K562 (cell line): Measurements from ENCODE around the gene SLC7A11. TPM values are rescaled to one million over a fixed set of nuclear protein-coding genes. Genes with fewer than 3 reads are reported as not detected.
A peak's percentile ranks its signal among the peaks of the same experiment; 100 is the strongest.

Source experiments
- BHLHE40 ChIP-seq: IDR thresholded peaks from 2 replicates; pipeline ENCODE4 v1.6.1; 2011; ENCODE audit warnings: low read length, improper control_type of control experiment
- CHD7 ChIP-seq: fragments of 200-600 bp; sonication (generic); IDR thresholded peaks from one replicate; pipeline ENCODE4 v1.6.1; 2012; ENCODE audit warnings: mild to moderate bottlenecking, low read depth, low read length, inconsistent platforms
- DNMT1 ChIP-seq: fragments of 450-650 bp; IDR thresholded peaks from 2 replicates; pipeline ENCODE4 v1.6.1; 2016; ENCODE audit warnings: antibody characterized with exemption, mild to moderate bottlenecking
- E2F6 ChIP-seq, 2 experiments: IDR thresholded peaks; 2 replicates each; pipeline ENCODE4 v1.6.1; 2011; ENCODE audit warnings: borderline replicate concordance in 1 of 2, control low read depth in 1 of 2, low read depth in 1 of 2, low read length in 1 of 2, mild to moderate bottlenecking in 1 of 2, mixed read lengths in 1 of 2, moderate library complexity in 1 of 2; ENCODE audit not compliant: insufficient read depth in 1 of 2, insufficient read length in 1 of 2, poor library complexity in 1 of 2, severe bottlenecking in 1 of 2; ENCODE audit errors: extremely low read depth in 1 of 2
- HIVEP1 ChIP-seq: fragments of 250-450 bp; sonication (Bioruptor Pico); IDR thresholded peaks from 2 replicates; pipeline ENCODE4 v1.4.0; 2020; ENCODE audit warnings: mild to moderate bottlenecking
- IFI16 ChIP-seq: fragments of 250-450 bp; sonication (Bioruptor Pico); IDR thresholded peaks from 2 replicates; pipeline ENCODE4 v2.1.2; 2022; ENCODE audit warnings: mild to moderate bottlenecking, inconsistent platforms
- MAFF ChIP-seq: IDR thresholded peaks from 2 replicates; pipeline ENCODE4 v1.6.1; 2012; ENCODE audit warnings: low read length, improper control_type of control experiment
- MITF ChIP-seq: IDR thresholded peaks from 2 replicates; pipeline ENCODE4 v1.6.1; 2014; ENCODE audit warnings: antibody characterized with exemption
- MTA3 ChIP-seq: fragments of 450-650 bp; formaldehyde crosslinking; IDR thresholded peaks from 2 replicates; pipeline ENCODE4 v1.6.1; 2017; ENCODE audit warnings: mild to moderate bottlenecking, borderline replicate concordance
- SAP30 ChIP-seq: fragments of 200-600 bp; sonication (generic); IDR thresholded peaks from 2 replicates; pipeline ENCODE4 v1.6.1; 2012; ENCODE audit warnings: borderline replicate concordance, low read depth, mild to moderate bottlenecking, moderate library complexity, low read length, control low read depth, inconsistent platforms; ENCODE audit not compliant: insufficient read depth, poor library complexity, severe bottlenecking
- TEAD2 ChIP-seq: fragments of 450-650 bp; IDR thresholded peaks from 2 replicates; pipeline ENCODE4 v1.6.1; 2016; ENCODE audit warnings: missing genetic modification characterization, control low read depth, missing compliant biosample characterization
- YBX1 ChIP-seq: fragments of 450-650 bp; IDR thresholded peaks from 2 replicates; pipeline ENCODE4 v1.7.1; 2016; ENCODE audit warnings: mild to moderate bottlenecking
- ZNF12 ChIP-seq: sonication (generic); formaldehyde crosslinking; IDR thresholded peaks from 2 replicates; pipeline ENCODE4 v1.4.0; 2020; ENCODE audit warnings: mild to moderate bottlenecking, missing genetic modification reagents
- ZNF124 ChIP-seq: sonication (generic); formaldehyde crosslinking; IDR thresholded peaks from 2 replicates; pipeline ENCODE4 v1.8.1; 2022; ENCODE audit warnings: missing genetic modification reagents
- polyA plus RNA-seq, 8 experiments: library from polyadenylated mRNA; depleted of rRNA in 4 of 8; stranded (reverse) in 5 of 8; unstranded in 3 of 8; fragments of >200 nt; fragmentation: Nextera tagmentation in 2 of 8; fragmentation: Illumina TruSeq in 1 of 8; extraction: Ambion mirVana in 2 of 8; extraction: Trizol in 1 of 8; gene quantifications; 2 replicates each; pipeline versions ENCODE4 v1.2.1 to v1.2.3, GENCODE V29; 2011 to 2014; ENCODE audit warnings: inconsistent platforms in 1 of 8, missing spikeins in 1 of 8
- total RNA-seq, 7 experiments: library from RNA; depleted of rRNA in 6 of 7; stranded (reverse); fragments of >200 nt in 6 of 7; fragmentation: Illumina TruSeq in 2 of 7; extraction: Trizol in 2 of 7; gene quantifications; 2 replicates each; pipeline versions ENCODE4 v1.2.1 to v1.2.3, GENCODE V29; 2011 to 2021; ENCODE audit warnings: low replicate concordance in 1 of 7

SLC7A11 gene
- total and polyA plus RNA-seq, 9 of the 15 experiments (the other 6 are each of a cell fraction or from before 2014, with no cell fraction given) = 4.5 to 26.1 (median 13.5) TPM

- TF ChIP-seq MITF (no peak), MAFF (peak; percentile 93), TEAD2 (tag) (no peak), CHD7 (no peak), HIVEP1 (CRISPR knock-in tag) (no peak), ZNF12 (CRISPR knock-in tag) (no peak), MTA3 (no peak), BHLHE40 (no peak), SAP30 (no peak), DNMT1 (no peak), IFI16 (no peak), E2F6 (IDR thresholded peaks at IDR 0.05; ENCODE audit: borderline replicate concordance in 1 of 2, extremely low read depth in 1 of 2, insufficient read depth in 1 of 2, insufficient read length in 1 of 2, low read depth in 1 of 2, low read length in 1 of 2, poor library complexity in 1 of 2, severe bottlenecking in 1 of 2) (no peak), ZNF124 (no peak), YBX1 (no peak)
These were observed 6.7 kb downstream of the SLC7A11 start (continued) for GRCh38 chr4:138235419-138235952.
